ENCODE data around the gene DENR. TPM values are rescaled to one million over a fixed set of nuclear protein-coding genes. Genes with fewer than 3 reads are reported as not detected.

DENR gene
- total and polyA plus RNA-seq, 7 donors = 24.0 to 52.4 (median 35.5) TPM

DNA sequence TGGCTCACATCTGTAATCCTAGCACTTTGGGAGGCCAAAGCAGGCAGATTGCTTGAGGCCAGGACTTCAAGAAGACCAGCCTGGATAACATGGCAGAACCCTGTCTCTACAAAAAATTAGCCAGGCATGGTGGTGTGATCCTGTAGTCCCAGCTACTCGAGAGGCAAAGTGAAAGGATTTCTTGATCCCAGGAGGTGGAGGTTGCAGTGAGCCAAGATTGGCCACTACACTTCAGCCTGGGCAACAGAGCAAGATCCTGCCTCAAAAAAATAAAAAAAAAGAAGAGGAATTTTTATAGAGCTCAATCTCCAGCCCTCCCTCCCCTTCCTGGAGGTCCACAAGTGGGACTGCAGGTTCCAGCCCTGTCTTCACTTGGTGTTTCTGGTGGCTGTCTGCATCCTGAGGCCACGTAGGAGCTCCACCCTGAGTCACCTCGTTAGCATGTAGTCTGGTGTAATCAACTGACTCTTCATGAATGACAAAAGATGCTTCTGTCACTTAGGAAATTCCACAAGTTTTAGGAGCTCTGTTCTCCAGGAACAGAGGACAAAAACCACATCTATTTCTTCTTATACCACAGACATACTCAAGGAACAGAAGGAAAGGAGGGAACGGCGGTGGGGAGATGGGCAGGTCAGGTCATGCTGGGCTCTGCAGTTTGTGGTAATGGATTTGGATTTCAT is 37.9 kb downstream of the DENR start:
- peaks cover 0 to 5% of the 10 kb centered on the region in 2 donors for H3K36me3 ChIP-seq (ENCODE audit: insufficient read depth in 1 of 2, low read depth in 1 of 2)
- ATAC-seq = no peak
- no peak overlapping the region for H3K4me3 ChIP-seq
- no peaks in the 10 kb centered on the region for H3K9me3 ChIP-seq
- no peak for DNase-seq
- intact Hi-C loops (cut with DNase I) = loop anchor here in 1 of 2 donors (5.0 kb wide), 1 partner anchor 42 kb away; no protein-coding TSS in a partner anchor
- no peaks in the 10 kb centered on the region for H3K4me1 ChIP-seq
- no peak overlapping the region for H3K27ac ChIP-seq
- TF ChIP-seq, protein P1, sequence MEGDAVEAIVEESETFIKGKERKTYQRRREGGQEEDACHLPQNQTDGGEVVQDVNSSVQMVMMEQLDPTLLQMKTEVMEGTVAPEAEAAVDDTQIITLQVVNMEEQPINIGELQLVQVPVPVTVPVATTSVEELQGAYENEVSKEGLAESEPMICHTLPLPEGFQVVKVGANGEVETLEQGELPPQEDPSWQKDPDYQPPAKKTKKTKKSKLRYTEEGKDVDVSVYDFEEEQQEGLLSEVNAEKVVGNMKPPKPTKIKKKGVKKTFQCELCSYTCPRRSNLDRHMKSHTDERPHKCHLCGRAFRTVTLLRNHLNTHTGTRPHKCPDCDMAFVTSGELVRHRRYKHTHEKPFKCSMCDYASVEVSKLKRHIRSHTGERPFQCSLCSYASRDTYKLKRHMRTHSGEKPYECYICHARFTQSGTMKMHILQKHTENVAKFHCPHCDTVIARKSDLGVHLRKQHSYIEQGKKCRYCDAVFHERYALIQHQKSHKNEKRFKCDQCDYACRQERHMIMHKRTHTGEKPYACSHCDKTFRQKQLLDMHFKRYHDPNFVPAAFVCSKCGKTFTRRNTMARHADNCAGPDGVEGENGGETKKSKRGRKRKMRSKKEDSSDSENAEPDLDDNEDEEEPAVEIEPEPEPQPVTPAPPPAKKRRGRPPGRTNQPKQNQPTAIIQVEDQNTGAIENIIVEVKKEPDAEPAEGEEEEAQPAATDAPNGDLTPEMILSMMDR (IDR thresholded peaks at IDR 0.05) = no peak
- 76 to 85% (median 84%) methylated on average over 5 of the region's 5 CpGs for WGBS, 3 donors
- H3K27me3 ChIP-seq (ENCODE audit: insufficient read depth in 3 of 3, low read length in 2 of 3) = no peaks in the 10 kb centered on the region

DNA sequence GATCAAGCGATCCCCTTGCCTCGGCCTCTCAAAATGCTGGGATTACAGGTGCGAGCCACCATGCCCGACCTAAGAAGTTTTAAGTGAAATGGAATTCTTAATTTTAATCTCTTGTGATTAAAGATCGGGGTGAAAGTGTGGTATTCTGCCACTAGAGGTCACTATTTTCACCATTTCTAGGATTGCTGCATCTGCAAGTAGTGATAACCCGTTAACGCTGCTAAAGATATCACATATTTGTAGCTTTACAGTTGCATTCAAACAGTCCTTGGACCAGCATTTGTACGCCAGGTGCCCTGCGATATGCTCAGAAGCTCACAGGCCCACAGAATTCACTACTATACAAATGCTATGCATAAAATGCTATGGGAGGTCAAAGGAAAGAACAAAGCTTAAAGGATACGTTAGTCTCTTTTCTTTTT is 41.1 kb downstream of the DENR start:
- no peaks in the 10 kb centered on the region for H3K27me3 ChIP-seq (ENCODE audit: insufficient read depth in 3 of 3, low read length in 2 of 3)
- no peaks in the 10 kb centered on the region for H3K9me3 ChIP-seq
- DNase-seq (no peak), ATAC-seq (peak in 3 of 4 donors; percentile 35 to 77 (median 55))
- 13 to 17% (median 16%) methylated on average over 10 of the region's 10 CpGs for WGBS, 3 donors
- TF ChIP-seq, protein P1 (IDR thresholded peaks at IDR 0.05) = peak; percentile 72
- H3K4me1 ChIP-seq = no peaks in the 10 kb centered on the region
- H3K36me3 ChIP-seq (ENCODE audit: insufficient read depth in 1 of 2, low read depth in 1 of 2) = peaks cover 0 to 5% of the 10 kb centered on the region in 2 donors
- H3K4me3 ChIP-seq = no peak overlapping the region
- intact Hi-C loops (cut with DNase I) = loop anchor here in 1 of 2 donors (1.0 to 5.0 kb wide), 2 partner anchors 39 to 159 kb away; no protein-coding TSS in a partner anchor
- H3K27ac ChIP-seq = no peak overlapping the region

DNA sequence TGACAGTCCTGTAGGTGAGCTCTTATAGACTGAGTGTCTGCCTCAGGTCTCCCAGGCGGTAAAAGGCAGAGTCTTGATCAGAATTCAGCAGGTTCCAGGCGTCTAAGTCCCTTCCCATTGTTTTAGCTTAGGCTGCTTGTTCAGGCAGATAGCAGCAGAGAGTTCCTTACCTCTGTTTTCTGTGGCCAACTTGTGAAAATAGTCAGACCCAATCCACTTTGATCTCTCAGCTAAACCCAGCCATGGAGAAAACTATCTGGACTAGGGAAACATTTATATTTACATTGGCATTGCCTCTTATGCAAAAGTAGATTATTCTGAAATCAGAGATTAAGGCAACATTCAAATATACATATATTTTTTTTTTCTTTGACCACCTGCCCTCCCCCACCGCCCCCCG is 43.2 kb downstream of the DENR start:
- Histone ChIP-seq H3K36me3 (ENCODE audit: insufficient read depth in 1 of 2, low read depth in 1 of 2) (no peaks in the 10 kb centered on the region), H3K27ac (no peak overlapping the region), H3K27me3 (ENCODE audit: insufficient read depth in 3 of 3, low read length in 2 of 3) (no peaks in the 10 kb centered on the region), H3K4me3 (no peak overlapping the region), H3K4me1 (no peaks in the 10 kb centered on the region), H3K9me3 (no peaks in the 10 kb centered on the region)
- TF ChIP-seq, protein P1 (IDR thresholded peaks at IDR 0.05) = no peak
- no peak for ATAC-seq
- no peak for DNase-seq
- intact Hi-C loops (cut with DNase I) = no loop called here
- whole genome bisulfite sequencing, 3 donors = 87 to 95% (median 90%) methylated on average over 4 of the region's 4 CpGs

DNA sequence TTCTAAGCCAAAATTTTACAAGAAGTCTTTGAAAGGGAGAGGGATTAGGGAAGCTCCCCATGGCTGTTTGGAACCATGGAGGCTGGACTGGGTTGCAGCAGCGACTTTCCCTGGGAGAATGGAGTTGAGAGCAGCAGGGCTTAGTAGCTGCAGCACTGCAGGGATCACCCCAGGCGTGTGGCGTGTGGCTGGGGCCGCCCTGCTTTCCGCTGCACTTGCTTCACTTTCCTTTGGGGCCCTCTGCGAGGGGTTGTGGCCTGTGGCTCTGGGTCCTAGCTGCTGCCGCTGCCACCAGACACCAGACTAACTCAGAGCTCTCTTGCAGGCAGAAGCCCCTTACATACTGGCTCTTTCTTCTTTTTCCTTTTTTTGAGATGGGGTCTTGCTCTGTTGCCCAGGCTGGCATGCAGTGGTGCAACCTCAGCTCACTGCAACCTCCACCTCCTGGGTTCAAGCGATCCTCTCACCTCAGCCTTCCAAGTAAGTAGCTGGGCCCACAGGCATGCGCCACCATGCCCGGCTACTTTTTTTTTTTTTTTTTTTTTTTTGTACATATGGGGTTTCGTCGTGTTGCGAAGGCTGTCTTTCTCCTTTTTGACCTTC is 47.1 kb downstream of the DENR start:
- TF ChIP-seq, protein P1 (IDR thresholded peaks at IDR 0.05) = no peak
- no peaks in the 10 kb centered on the region for H3K4me1 ChIP-seq
- H3K27ac ChIP-seq = no peak overlapping the region
- WGBS, 3 donors = 86 to 91% (median 87%) methylated on average over 13 of the region's 13 CpGs
- H3K36me3 ChIP-seq (ENCODE audit: insufficient read depth in 1 of 2, low read depth in 1 of 2) = peaks cover 0 to 6% of the 10 kb centered on the region in 2 donors
- intact Hi-C loops (cut with DNase I) = no loop called here
- no peak overlapping the region for H3K4me3 ChIP-seq
- no peaks in the 10 kb centered on the region for H3K9me3 ChIP-seq
- no peaks in the 10 kb centered on the region for H3K27me3 ChIP-seq (ENCODE audit: insufficient read depth in 3 of 3, low read length in 2 of 3)
- ATAC-seq (no peak), DNase-seq (no peak)

Data from psoas muscle (tissue), 8 donors.